HEK293 (cell line): ENCODE results near the gene YIPF3.

Source experiments
- CTCF ChIP-seq: fragments of 450-650 bp; formaldehyde crosslinking; IDR thresholded peaks from 2 replicates; pipeline ENCODE4 v1.5.1; 2016; ENCODE audit warnings: missing biosample characterization, missing genetic modification characterization
- TCF7L2 ChIP-seq: IDR thresholded peaks from 2 replicates; pipeline ENCODE4 v1.6.1; 2011; ENCODE audit warnings: low read depth, mild to moderate bottlenecking, inconsistent platforms, low read length, moderate library complexity, borderline replicate concordance

- TF ChIP-seq CTCF (tag by site-specific recombination) (no peak), TCF7L2 (no peak)
Measured at GRCh38 chr6:43524483-43524961, 7.8 kb upstream of the YIPF3 start.
